GM13977 (cell line): ENCODE data around the gene SRPX2.

ENCODE experiments used
- DNase-seq: peaks from one replicate; pipeline ENCODE4 v3.0.0; 2012; ENCODE audit warnings: low spot score
- in situ Hi-C: fragments of 300-500 bp; cut with MboI; formaldehyde crosslinking; loops from one replicate; pipeline ENCODE4 v1.12.0; 2022; ENCODE audit warnings: low sequenced_read_pairs, low pct_unique_long_range_greater_than_20kb, mixed read lengths, inconsistent platforms; ENCODE audit not compliant: unreplicated experiment
- TF ChIP-seq, protein P1 (sequence below): IDR thresholded peaks from 2 replicates; pipeline ENCODE4 v1.5.1; 2012; ENCODE audit warnings: mild to moderate bottlenecking, control low read depth; ENCODE audit not compliant: insufficient read depth; ENCODE audit errors: extremely low read depth, missing control alignments

SRPX2 gene

DNA sequence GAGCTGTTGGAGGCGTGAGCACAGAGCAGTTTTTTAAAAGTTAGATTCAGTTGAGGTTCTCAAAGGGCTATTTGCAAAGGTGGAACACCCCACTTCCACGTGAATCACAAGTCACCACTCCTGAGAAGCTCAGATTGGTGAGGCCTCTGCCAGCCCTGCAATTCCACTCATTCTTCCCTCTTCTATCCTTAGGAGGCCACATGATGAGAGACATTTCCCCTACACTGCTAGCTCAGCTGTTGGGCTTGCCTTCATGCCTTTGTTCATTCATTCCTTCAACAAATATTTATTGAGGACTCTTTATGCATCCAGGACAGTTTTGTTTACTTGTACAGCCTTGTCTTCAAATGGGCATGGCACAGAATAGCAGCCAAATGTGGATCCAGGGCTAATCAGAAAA, 3.7 kb downstream of the SRPX2 start:
- in situ Hi-C loops: no loop called here
- DNase-seq: no peak
- TF ChIP-seq, protein P1, sequence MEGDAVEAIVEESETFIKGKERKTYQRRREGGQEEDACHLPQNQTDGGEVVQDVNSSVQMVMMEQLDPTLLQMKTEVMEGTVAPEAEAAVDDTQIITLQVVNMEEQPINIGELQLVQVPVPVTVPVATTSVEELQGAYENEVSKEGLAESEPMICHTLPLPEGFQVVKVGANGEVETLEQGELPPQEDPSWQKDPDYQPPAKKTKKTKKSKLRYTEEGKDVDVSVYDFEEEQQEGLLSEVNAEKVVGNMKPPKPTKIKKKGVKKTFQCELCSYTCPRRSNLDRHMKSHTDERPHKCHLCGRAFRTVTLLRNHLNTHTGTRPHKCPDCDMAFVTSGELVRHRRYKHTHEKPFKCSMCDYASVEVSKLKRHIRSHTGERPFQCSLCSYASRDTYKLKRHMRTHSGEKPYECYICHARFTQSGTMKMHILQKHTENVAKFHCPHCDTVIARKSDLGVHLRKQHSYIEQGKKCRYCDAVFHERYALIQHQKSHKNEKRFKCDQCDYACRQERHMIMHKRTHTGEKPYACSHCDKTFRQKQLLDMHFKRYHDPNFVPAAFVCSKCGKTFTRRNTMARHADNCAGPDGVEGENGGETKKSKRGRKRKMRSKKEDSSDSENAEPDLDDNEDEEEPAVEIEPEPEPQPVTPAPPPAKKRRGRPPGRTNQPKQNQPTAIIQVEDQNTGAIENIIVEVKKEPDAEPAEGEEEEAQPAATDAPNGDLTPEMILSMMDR: no peak

DNA sequence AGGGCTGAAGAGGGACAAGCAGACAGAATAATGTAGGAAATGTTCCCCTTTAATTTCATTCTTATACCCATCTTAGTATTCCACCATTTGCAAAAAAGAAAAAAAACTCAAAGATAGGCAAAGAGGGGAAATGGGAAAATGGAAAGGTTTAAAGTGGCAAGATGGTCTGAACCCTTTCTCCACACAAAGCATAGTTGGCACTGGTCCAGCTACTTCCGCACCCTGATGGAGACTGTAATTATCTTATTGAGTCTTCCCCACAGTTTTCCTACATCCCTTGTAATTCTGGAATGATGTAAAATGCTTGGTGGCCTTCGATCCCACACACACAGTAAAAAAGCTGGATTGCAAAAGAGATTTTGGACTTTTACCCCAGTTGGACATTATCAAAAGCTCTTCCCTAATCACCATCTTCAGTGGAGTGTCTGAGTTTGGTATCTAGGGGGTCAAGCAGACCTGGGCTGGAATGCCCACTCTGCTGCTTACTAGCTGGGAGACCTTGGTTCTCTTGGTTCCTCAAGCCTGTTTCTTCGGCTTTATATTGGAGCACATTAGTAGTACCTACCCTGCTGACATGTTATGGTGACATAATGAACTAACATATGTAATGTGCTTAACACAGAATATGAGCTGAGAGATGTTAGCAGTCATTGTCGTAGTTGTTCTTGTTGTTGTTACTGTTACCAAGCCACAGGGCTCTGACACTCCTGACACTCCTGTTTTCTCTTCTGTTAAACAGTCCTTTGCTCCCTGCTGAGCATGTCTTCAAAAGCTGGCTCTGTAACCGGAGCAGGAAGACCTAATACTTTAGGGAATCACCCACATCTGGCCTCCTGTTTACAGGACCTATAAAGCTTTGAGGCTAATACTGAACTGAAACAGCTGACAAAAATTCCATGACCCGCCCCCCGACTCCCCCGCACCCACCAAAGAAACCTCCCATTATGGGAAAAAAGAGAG, 4.7 kb downstream of the SRPX2 start:
- TF ChIP-seq, protein P1: no peak
- DNase-seq: no peak
- in situ Hi-C loops: no loop called here

DNA sequence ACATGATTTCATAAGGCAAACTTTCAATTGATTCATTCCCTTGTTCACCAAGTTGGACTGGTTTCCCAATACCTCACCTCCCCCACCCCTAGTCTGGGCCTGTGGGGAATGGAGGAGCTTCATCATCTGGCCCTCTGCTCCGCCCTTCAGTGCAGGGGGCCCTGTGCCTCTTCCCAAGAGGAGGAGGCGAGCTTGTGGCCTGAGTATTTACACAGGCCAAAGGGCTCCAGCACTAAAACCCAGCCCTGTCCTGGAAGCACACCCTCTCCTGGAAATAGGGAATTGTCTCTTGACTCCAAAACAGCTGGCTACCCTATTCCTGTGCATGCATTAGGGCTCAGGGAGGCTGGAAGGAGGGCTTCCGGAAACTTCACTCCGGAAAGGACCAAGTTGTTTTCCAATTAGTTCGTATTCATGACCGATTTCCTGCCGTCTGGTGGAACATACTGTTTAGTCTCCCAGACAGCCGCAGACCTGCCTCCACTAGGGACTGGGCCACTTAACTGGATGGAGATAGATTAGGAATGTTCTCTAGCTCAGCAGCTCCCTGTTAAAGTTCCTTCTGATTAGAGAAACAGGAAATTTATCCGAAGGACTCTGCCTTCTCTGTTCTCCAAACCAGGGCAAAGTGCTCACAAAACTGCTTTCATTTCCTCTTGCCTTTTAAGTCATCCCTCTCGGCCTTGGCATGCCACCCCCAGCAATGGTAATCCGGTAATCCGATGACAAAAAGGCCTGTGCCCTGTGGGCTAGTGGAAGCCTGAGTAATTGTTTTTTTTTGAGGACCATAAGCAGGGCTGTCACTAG, 5.8 kb downstream of the SRPX2 start:
- TF ChIP-seq, protein P1: no peak
- in situ Hi-C loops: no loop called here
- no peak for DNase-seq

GRCh38 chrX:100650841-100651240, 6.8 kb downstream of the SRPX2 start:
- in situ Hi-C loops: no loop called here
- TF ChIP-seq, protein P1: no peak
- no peak for DNase-seq

DNA sequence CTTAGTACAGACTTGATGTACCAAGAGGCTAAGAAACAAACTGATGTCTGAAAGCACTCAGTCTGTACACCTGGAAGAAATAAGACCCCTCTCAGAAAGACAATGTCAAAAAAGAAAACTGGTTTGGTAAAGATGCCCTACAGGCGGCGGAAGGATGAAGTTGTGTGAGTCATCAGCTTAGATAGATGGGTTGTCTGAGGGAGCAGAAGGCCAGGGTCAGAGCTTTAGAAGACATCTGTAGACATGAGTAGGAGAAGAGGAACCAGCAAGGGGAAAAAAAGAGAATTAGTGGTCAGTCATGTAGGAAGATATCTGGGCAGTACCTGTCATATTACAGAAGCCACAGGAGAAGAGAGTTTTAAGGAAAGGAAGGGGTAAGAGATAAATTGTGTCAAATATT, 8.3 kb downstream of the SRPX2 start:
- in situ Hi-C loops: no loop called here

DNA sequence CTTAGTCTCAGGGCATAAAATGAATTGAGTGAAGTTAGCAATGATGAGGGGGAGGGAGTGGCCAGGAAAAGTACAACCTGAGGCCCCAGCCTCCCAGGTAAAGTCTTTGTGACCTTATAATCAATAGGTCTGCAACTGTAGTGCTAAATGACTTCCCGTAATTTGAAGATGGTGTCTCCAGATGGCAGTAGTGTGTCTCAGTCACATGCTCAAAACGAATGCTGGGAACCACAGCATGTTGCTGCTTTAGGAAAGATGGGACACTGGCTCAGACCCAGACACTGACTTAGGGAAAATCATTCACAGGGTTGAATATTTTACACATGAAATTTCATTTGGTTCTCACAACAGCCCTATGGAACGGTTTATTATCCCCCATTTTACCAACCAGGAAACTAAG, 10.3 kb downstream of the SRPX2 start:
- TF ChIP-seq, protein P1: peak; percentile 30
- in situ Hi-C loops: no loop called here
- no peak for DNase-seq

More for the DNA sequence above, 8.3 kb downstream of the SRPX2 start:
- DNase-seq: no peak
- TF ChIP-seq, protein P1: no peak
